GM23338 (cell line): ENCODE results near the gene AKAP13. TPM values are rescaled to one million over a fixed set of nuclear protein-coding genes. Genes with fewer than 3 reads are reported as not detected.

Experiments
- ATAC-seq: fragments of 200-7000 bp; cut with Tn5 transposase; 3 replicates; pipeline ENCODE4 v1.9.1; 2020
- DNase-seq: peaks from one replicate; pipeline ENCODE4 v3.0.0-alpha.2; 2015; ENCODE audit warnings: low spot score
- H2AFZ ChIP-seq: fragments of 200-600 bp; sonication (generic); 2 replicates; pipeline ENCODE4 v1.8.0; 2016; ENCODE audit warnings: antibody characterized with exemption, mild to moderate bottlenecking, moderate library complexity
- H3F3A ChIP-seq: fragments of 200-600 bp; sonication (generic); replicated peaks from 2 replicates; pipeline ENCODE4 v1.8.0; 2017; ENCODE audit warnings: antibody characterized with exemption, mixed run types, low read depth
- H3K27ac ChIP-seq: fragments of 200-600 bp; sonication (generic); 2 replicates; pipeline ENCODE4 v1.6.1; 2016; ENCODE audit warnings: low read depth
- H3K27me3 ChIP-seq: fragments of 200-600 bp; sonication (generic); 2 replicates; pipeline ENCODE4 v1.8.0; 2016; ENCODE audit warnings: mild to moderate bottlenecking, mixed run types, moderate library complexity; ENCODE audit not compliant: insufficient read depth
- H3K36me3 ChIP-seq: fragments of 200-600 bp; sonication (generic); 2 replicates; pipeline ENCODE4 v1.8.0; 2016; ENCODE audit warnings: mild to moderate bottlenecking; ENCODE audit not compliant: insufficient read depth
- H3K4me1 ChIP-seq: fragments of 200-600 bp; sonication (generic); 2 replicates; pipeline ENCODE4 v1.8.0; 2016; ENCODE audit warnings: mild to moderate bottlenecking, moderate library complexity; ENCODE audit not compliant: insufficient read depth
- H3K4me2 ChIP-seq: fragments of 200-600 bp; sonication (generic); 2 replicates; pipeline ENCODE4 v1.7.1; 2017; ENCODE audit warnings: mixed run types
- H3K4me3 ChIP-seq: fragments of 200-600 bp; sonication (generic); 2 replicates; pipeline ENCODE4 v1.6.1; 2016; ENCODE audit warnings: mixed run types
- H3K79me2 ChIP-seq: fragments of 200-600 bp; sonication (generic); replicated peaks from 2 replicates; pipeline ENCODE4 v1.8.0; 2017; ENCODE audit warnings: mild to moderate bottlenecking; ENCODE audit not compliant: insufficient read depth
- H3K9me2 ChIP-seq: fragments of 200-600 bp; sonication (generic); 2 replicates; pipeline ENCODE4 v1.8.0; 2017; ENCODE audit not compliant: insufficient read depth
- H4K20me1 ChIP-seq: fragments of 200-600 bp; sonication (generic); replicated peaks from 2 replicates; pipeline ENCODE4 v1.8.0; 2017; ENCODE audit warnings: mild to moderate bottlenecking; ENCODE audit not compliant: insufficient read depth
- H3K27ac Mint-ChIP-seq: 2 replicates; pipeline ENCODE4 v1.8.0; 2020; ENCODE audit warnings: inconsistent platforms, mild to moderate bottlenecking, moderate library complexity, mixed read lengths
- H3K27me3 Mint-ChIP-seq: 3 replicates; pipeline ENCODE4 v1.8.0; 2022; ENCODE audit warnings: low read depth, mild to moderate bottlenecking, moderate library complexity, mixed read lengths, inconsistent platforms; ENCODE audit not compliant: insufficient read depth, poor library complexity
- H3K36me3 Mint-ChIP-seq: 3 replicates; pipeline ENCODE4 v1.8.0; 2021; ENCODE audit warnings: low read depth, mild to moderate bottlenecking, inconsistent platforms, moderate library complexity, mixed read lengths
- H3K4me1 Mint-ChIP-seq: 3 replicates; pipeline ENCODE4 v1.8.0; 2020; ENCODE audit warnings: mild to moderate bottlenecking, inconsistent platforms, mixed read lengths
- H3K4me3 Mint-ChIP-seq: 3 replicates; pipeline ENCODE4 v1.8.0; 2021; ENCODE audit warnings: moderate library complexity, mild to moderate bottlenecking, inconsistent platforms, mixed read lengths
- H3K9me3 Mint-ChIP-seq: 3 replicates; pipeline ENCODE4 v1.8.0; 2020; ENCODE audit warnings: moderate library complexity, mild to moderate bottlenecking, inconsistent platforms, mixed read lengths
- CREB1 ChIP-seq: fragments of 250-450 bp; sonication (Bioruptor Pico); IDR thresholded peaks from 2 replicates; pipeline ENCODE4 v1.5.0; 2020; ENCODE audit warnings: low read depth, mild to moderate bottlenecking, moderate library complexity
- JUNB ChIP-seq: IDR thresholded peaks from one replicate; pipeline ENCODE4 v1.6.1; 2016; ENCODE audit warnings: antibody characterized with exemption; ENCODE audit not compliant: unreplicated experiment
- NANOG ChIP-seq: IDR thresholded peaks from 2 replicates; pipeline ENCODE4 v1.6.1; 2016; ENCODE audit warnings: antibody characterized with exemption, borderline replicate concordance
- ZNF114 ChIP-seq: fragments of 250-450 bp; sonication (Bioruptor Pico); IDR thresholded peaks from 2 replicates; pipeline ENCODE4 v1.5.0; 2020; ENCODE audit warnings: mild to moderate bottlenecking, moderate library complexity
- polyA plus RNA-seq: library from polyadenylated mRNA; unstranded; fragments of >200 nt; fragmentation: Nextera tagmentation; extraction: Ambion mirVana; gene quantifications from 2 replicates; pipeline ENCODE4 v1.2.1, GENCODE V29; 2016
- total RNA-seq: library from RNA; depleted of rRNA; stranded (reverse); fragments of >200 nt; shearing (Covaris generic); gene quantifications from 2 replicates; pipeline ENCODE4 v1.2.3, GENCODE V29; 2014
- TF ChIP-seq, protein P1 (sequence below), 2 experiments: fragments of 200-600 bp in 1 of 2; sonication (generic) in 1 of 2; conservative IDR thresholded peaks; 2 replicates each; pipeline versions ENCODE4 v1.5.1 to v1.6.1; 2016 to 2017; ENCODE audit warnings: antibody characterized with exemption in 2 of 2, low read depth in 2 of 2, mild to moderate bottlenecking in 2 of 2, moderate library complexity in 1 of 2
- TF ChIP-seq, protein P2 (sequence below): fragments of 250-450 bp; sonication (Bioruptor Pico); IDR thresholded peaks from 2 replicates; pipeline ENCODE4 v1.5.0; 2020; ENCODE audit warnings: mild to moderate bottlenecking, moderate library complexity
- TF ChIP-seq, protein P3 (sequence below): IDR thresholded peaks from 2 replicates; pipeline ENCODE4 v1.6.1; 2016; ENCODE audit warnings: antibody characterized with exemption
- TF ChIP-seq, protein P4 (sequence below): IDR thresholded peaks from one replicate; pipeline ENCODE4 v1.6.1; 2018; ENCODE audit warnings: antibody characterized with exemption; ENCODE audit not compliant: unreplicated experiment

AKAP13 gene
- total and polyA plus RNA-seq, 2 experiments from 2014 or later = 46.2 to 60.7 TPM

DNA sequence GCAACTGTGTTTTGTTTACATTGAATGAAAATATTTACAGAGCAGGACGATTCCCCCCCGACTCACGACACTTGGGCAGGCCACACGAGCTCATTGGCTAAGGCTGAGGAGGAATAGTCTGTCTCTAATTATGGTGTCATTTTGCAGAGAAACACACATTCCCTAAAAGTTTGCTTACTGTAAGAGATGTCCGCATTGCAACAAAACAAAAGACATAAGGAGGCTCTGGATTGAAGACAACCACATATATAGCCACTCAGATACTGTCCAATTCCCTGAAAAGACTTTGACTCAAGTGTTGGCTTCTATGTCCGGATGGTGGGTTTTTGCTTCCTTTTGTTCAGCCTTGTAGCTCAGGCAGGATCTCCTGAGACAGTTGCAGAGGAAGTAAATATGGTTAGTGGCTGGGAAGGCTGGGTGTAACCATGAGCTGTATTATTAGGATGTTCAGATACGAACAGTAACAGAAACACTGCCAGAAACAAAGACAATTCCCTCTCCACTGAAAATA, 243.9 kb downstream of the AKAP13 start:
- no peak overlapping the region for H3K27ac ChIP-seq
- no peak for DNase-seq
- no peaks in the 10 kb centered on the region for H3K9me2 ChIP-seq
- no peak overlapping the region for H3K4me3 ChIP-seq
- H3K4me2 ChIP-seq = no peak overlapping the region
- no peaks in the 10 kb centered on the region for H3K27me3 ChIP-seq
- Mint-ChIP-seq H3K4me3 (no peak overlapping the region), H3K36me3 (no peaks in the 10 kb centered on the region), H3K9me3 (no peaks in the 10 kb centered on the region), H3K27ac (no peak overlapping the region), H3K4me1 (peaks cover 7% of the 10 kb centered on the region; the same call in 1 of the 3 replicates), H3K27me3 (peaks cover 6% of the 10 kb centered on the region)
- H3K36me3 ChIP-seq = no peaks in the 10 kb centered on the region
- TF ChIP-seq, protein P1, sequence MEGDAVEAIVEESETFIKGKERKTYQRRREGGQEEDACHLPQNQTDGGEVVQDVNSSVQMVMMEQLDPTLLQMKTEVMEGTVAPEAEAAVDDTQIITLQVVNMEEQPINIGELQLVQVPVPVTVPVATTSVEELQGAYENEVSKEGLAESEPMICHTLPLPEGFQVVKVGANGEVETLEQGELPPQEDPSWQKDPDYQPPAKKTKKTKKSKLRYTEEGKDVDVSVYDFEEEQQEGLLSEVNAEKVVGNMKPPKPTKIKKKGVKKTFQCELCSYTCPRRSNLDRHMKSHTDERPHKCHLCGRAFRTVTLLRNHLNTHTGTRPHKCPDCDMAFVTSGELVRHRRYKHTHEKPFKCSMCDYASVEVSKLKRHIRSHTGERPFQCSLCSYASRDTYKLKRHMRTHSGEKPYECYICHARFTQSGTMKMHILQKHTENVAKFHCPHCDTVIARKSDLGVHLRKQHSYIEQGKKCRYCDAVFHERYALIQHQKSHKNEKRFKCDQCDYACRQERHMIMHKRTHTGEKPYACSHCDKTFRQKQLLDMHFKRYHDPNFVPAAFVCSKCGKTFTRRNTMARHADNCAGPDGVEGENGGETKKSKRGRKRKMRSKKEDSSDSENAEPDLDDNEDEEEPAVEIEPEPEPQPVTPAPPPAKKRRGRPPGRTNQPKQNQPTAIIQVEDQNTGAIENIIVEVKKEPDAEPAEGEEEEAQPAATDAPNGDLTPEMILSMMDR (conservative IDR thresholded peaks at IDR 0.05; ENCODE audit: low read depth in 2 of 2) = no peak
- TF ChIP-seq JUNB (no peak), CREB1 (CRISPR knock-in tag) (no peak), ZNF114 (CRISPR knock-in tag) (no peak), NANOG (no peak)
- TF ChIP-seq, protein P2, sequence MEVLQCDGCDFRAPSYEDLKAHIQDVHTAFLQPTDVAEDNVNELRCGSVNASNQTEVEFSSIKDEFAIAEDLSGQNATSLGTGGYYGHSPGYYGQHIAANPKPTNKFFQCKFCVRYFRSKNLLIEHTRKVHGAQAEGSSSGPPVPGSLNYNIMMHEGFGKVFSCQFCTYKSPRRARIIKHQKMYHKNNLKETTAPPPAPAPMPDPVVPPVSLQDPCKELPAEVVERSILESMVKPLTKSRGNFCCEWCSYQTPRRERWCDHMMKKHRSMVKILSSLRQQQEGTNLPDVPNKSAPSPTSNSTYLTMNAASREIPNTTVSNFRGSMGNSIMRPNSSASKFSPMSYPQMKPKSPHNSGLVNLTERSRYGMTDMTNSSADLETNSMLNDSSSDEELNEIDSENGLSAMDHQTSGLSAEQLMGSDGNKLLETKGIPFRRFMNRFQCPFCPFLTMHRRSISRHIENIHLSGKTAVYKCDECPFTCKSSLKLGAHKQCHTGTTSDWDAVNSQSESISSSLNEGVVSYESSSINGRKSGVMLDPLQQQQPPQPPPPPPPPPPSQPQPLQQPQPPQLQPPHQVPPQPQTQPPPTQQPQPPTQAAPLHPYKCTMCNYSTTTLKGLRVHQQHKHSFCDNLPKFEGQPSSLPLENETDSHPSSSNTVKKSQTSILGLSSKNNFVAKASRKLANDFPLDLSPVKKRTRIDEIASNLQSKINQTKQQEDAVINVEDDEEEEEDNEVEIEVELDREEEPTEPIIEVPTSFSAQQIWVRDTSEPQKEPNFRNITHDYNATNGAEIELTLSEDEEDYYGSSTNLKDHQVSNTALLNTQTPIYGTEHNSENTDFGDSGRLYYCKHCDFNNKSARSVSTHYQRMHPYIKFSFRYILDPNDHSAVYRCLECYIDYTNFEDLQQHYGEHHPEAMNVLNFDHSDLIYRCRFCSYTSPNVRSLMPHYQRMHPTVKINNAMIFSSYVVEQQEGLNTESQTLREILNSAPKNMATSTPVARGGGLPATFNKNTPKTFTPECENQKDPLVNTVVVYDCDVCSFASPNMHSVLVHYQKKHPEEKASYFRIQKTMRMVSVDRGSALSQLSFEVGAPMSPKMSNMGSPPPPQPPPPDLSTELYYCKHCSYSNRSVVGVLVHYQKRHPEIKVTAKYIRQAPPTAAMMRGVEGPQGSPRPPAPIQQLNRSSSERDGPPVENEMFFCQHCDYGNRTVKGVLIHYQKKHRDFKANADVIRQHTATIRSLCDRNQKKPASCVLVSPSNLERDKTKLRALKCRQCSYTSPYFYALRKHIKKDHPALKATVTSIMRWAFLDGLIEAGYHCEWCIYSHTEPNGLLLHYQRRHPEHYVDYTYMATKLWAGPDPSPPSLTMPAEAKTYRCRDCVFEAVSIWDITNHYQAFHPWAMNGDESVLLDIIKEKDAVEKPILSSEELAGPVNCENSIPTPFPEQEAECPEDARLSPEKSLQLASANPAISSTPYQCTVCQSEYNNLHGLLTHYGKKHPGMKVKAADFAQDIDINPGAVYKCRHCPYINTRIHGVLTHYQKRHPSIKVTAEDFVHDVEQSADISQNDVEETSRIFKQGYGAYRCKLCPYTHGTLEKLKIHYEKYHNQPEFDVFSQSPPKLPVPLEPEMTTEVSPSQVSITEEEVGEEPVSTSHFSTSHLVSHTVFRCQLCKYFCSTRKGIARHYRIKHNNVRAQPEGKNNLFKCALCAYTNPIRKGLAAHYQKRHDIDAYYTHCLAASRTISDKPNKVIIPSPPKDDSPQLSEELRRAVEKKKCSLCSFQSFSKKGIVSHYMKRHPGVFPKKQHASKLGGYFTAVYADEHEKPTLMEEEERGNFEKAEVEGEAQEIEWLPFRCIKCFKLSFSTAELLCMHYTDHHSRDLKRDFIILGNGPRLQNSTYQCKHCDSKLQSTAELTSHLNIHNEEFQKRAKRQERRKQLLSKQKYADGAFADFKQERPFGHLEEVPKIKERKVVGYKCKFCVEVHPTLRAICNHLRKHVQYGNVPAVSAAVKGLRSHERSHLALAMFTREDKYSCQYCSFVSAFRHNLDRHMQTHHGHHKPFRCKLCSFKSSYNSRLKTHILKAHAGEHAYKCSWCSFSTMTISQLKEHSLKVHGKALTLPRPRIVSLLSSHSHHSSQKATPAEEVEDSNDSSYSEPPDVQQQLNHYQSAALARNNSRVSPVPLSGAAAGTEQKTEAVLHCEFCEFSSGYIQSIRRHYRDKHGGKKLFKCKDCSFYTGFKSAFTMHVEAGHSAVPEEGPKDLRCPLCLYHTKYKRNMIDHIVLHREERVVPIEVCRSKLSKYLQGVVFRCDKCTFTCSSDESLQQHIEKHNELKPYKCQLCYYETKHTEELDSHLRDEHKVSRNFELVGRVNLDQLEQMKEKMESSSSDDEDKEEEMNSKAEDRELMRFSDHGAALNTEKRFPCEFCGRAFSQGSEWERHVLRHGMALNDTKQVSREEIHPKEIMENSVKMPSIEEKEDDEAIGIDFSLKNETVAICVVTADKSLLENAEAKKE (CRISPR knock-in tag) = no peak
- TF ChIP-seq, protein P3, sequence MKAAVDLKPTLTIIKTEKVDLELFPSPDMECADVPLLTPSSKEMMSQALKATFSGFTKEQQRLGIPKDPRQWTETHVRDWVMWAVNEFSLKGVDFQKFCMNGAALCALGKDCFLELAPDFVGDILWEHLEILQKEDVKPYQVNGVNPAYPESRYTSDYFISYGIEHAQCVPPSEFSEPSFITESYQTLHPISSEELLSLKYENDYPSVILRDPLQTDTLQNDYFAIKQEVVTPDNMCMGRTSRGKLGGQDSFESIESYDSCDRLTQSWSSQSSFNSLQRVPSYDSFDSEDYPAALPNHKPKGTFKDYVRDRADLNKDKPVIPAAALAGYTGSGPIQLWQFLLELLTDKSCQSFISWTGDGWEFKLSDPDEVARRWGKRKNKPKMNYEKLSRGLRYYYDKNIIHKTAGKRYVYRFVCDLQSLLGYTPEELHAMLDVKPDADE = no peak
- TF ChIP-seq, protein P4, sequence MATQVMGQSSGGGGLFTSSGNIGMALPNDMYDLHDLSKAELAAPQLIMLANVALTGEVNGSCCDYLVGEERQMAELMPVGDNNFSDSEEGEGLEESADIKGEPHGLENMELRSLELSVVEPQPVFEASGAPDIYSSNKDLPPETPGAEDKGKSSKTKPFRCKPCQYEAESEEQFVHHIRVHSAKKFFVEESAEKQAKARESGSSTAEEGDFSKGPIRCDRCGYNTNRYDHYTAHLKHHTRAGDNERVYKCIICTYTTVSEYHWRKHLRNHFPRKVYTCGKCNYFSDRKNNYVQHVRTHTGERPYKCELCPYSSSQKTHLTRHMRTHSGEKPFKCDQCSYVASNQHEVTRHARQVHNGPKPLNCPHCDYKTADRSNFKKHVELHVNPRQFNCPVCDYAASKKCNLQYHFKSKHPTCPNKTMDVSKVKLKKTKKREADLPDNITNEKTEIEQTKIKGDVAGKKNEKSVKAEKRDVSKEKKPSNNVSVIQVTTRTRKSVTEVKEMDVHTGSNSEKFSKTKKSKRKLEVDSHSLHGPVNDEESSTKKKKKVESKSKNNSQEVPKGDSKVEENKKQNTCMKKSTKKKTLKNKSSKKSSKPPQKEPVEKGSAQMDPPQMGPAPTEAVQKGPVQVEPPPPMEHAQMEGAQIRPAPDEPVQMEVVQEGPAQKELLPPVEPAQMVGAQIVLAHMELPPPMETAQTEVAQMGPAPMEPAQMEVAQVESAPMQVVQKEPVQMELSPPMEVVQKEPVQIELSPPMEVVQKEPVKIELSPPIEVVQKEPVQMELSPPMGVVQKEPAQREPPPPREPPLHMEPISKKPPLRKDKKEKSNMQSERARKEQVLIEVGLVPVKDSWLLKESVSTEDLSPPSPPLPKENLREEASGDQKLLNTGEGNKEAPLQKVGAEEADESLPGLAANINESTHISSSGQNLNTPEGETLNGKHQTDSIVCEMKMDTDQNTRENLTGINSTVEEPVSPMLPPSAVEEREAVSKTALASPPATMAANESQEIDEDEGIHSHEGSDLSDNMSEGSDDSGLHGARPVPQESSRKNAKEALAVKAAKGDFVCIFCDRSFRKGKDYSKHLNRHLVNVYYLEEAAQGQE = no peak
- ATAC-seq = no peak
- peaks cover 10% of the 10 kb centered on the region for H3K79me2 ChIP-seq
- no peak overlapping the region for H2AFZ ChIP-seq
- peaks cover 6% of the 10 kb centered on the region; the same call in 1 of the 2 replicates for H4K20me1 ChIP-seq
- peaks cover 15% of the 10 kb centered on the region for H3K4me1 ChIP-seq
- no peaks in the 10 kb centered on the region for H3F3A ChIP-seq
